ENCODE measurements around the gene KYAT1. TPM values are rescaled to one million over a fixed set of nuclear protein-coding genes. Genes with fewer than 3 reads are reported as not detected.
A peak's percentile ranks its signal among the peaks of the same experiment; 100 is the strongest.

The KYAT1 gene
- polyA plus RNA-seq, 2 of the 4 experiments (the other 2 are of a cell fraction) = 8.4 to 10.0 TPM

- TF ChIP-seq HMGXB4 (CRISPR knock-in tag; IDR thresholded peaks at IDR 0.05; ENCODE audit: borderline replicate concordance) (no peak), TP53 (CRISPR knock-in tag; IDR thresholded peaks at IDR 0.05) (no peak), TFCP2L1 (CRISPR knock-in tag; IDR thresholded peaks at IDR 0.05) (no peak), HOXB13 (CRISPR knock-in tag; IDR thresholded peaks at IDR 0.05; ENCODE audit: low read depth) (no peak), ATOH8 (CRISPR knock-in tag; IDR thresholded peaks at IDR 0.05; ENCODE audit: low read depth) (no peak), CBX2 (IDR thresholded peaks at IDR 0.05; ENCODE audit: borderline replicate concordance, low read depth) (no peak), FOXS1 (CRISPR knock-in tag; IDR thresholded peaks at IDR 0.05) (no peak), RAD21 (conservative IDR thresholded peaks at IDR 0.05 in 1 of 2, IDR thresholded peaks at IDR 0.05 in 1 of 2) (peak; percentile 86 to 88), ESRRA (IDR thresholded peaks at IDR 0.05; ENCODE audit: borderline replicate concordance, low read length) (no peak), HOXB5 (CRISPR knock-in tag; IDR thresholded peaks at IDR 0.05) (no peak), RFX5 (IDR thresholded peaks at IDR 0.05) (no peak), HDAC2 (IDR thresholded peaks at IDR 0.05) (no peak), MYC (IDR thresholded peaks at IDR 0.05; ENCODE audit: borderline replicate concordance, low read length) (no peak), EHMT2 (IDR thresholded peaks at IDR 0.05; ENCODE audit: low read depth) (no peak), CTCF (IDR thresholded peaks at IDR 0.05) (peak; percentile 87), USF2 (IDR thresholded peaks at IDR 0.05) (no peak), HEYL (CRISPR knock-in tag; IDR thresholded peaks at IDR 0.05) (no peak), SMC3 (IDR thresholded peaks at IDR 0.05) (peak; percentile 95)
Observed at GRCh38 chr9:128863647-128864046, 18.1 kb downstream of the KYAT1 start (continued).

- WGBS (ENCODE audit: missing lambda C conversion rate) = 74% methylated on average over 6 of the region's 6 CpGs
- CTCF ChIA-PET = interaction anchor here (0.6 to 12.0 kb wide), 12 partner anchors 10 to 780 kb away, joined by 3 to 244 read pairs (median 10); partner anchors contain the start of genes ENDOG, KYAT1, LRRC8A and PHYHD1
Observed at GRCh38 chr9:128862401-128862851, 19.3 kb downstream of the KYAT1 start.

GRCh38 chr9:128861501-128861900 lies 20.2 kb downstream of the KYAT1 start:
- WGBS (ENCODE audit: missing lambda C conversion rate) = 97% methylated on average over 5 of the region's 6 CpGs
- no peak for TF ChIP-seq KDM5A (IDR thresholded peaks at IDR 0.05)
- TF ChIP-seq FOSL2 (IDR thresholded peaks at IDR 0.05) = no peak
- no peak for TF ChIP-seq FOSL2 (CRISPR knock-in tag; IDR thresholded peaks at IDR 0.05)
- no peak for TF ChIP-seq JUN (IDR thresholded peaks at IDR 0.05)
- TF ChIP-seq ZSCAN20 (CRISPR knock-in tag; IDR thresholded peaks at IDR 0.05) = no peak
- no peak for TF ChIP-seq RFX5 (IDR thresholded peaks at IDR 0.05)
- TF ChIP-seq SREBF2 (IDR thresholded peaks at IDR 0.05) = no peak
- TF ChIP-seq KDM1A (IDR thresholded peaks at IDR 0.05; ENCODE audit: low read depth) = no peak
- TF ChIP-seq CHD4 (IDR thresholded peaks at IDR 0.05; ENCODE audit: borderline replicate concordance) = no peak
- no peak for TF ChIP-seq JUNB (IDR thresholded peaks at IDR 0.05)
- ATAC-seq = no peak
- H3K9me3 ChIP-seq = no peaks in the 10 kb centered on the region
- H3K4me1 ChIP-seq = peaks cover 5% of the 10 kb centered on the region; the same call in 1 of the 3 replicates
- no peak overlapping the region for H3K4me2 ChIP-seq
- DNase-seq (ENCODE audit: low read depth in 1 of 2, low spot score in 1 of 2) = no peak
- no peak for FAIRE-seq
- H3K27ac ChIP-seq = no peak overlapping the region
- H3K4me3 ChIP-seq = no peak overlapping the region
- POLR2A ChIA-PET = no interaction called here
- CTCF ChIA-PET = interaction anchor here (0.9 to 12.0 kb wide), 11 partner anchors 9 to 129 kb away, joined by 3 to 244 read pairs (median 4); partner anchors contain the start of genes KYAT1, LRRC8A and PHYHD1

More at GRCh38 chr9:128862401-128862851, 19.3 kb downstream of the KYAT1 start:
- DNase-seq (ENCODE audit: low read depth in 1 of 2, low spot score in 1 of 2) = no peak
- POLR2A ChIA-PET = no interaction called here
- Histone ChIP-seq H3K4me3 (no peak overlapping the region), H3K27ac (no peak overlapping the region; a peak in 1 of 6 replicates), H3K9me3 (no peaks in the 10 kb centered on the region), H3K4me1 (peaks cover 12% of the 10 kb centered on the region; the same call in 2 of the 3 replicates), H3K4me2 (no peak overlapping the region)
- no peak for TF ChIP-seq SMC3 (IDR thresholded peaks at IDR 0.05)
- no peak for TF ChIP-seq KDM5A (IDR thresholded peaks at IDR 0.05)
- no peak for TF ChIP-seq TFCP2L1 (CRISPR knock-in tag; IDR thresholded peaks at IDR 0.05)
- no peak for FAIRE-seq
- ATAC-seq = no peak
